GM13977 (cell line): ENCODE data around the gene EFHC1.

Source experiments
- DNase-seq: peaks from one replicate; pipeline ENCODE4 v3.0.0; 2012; ENCODE audit warnings: low spot score
- CTCF ChIP-seq: IDR thresholded peaks from 2 replicates; pipeline ENCODE4 v1.5.1; 2012; ENCODE audit warnings: mild to moderate bottlenecking, control low read depth; ENCODE audit not compliant: insufficient read depth; ENCODE audit errors: extremely low read depth, missing control alignments
- in situ Hi-C: fragments of 300-500 bp; cut with MboI; formaldehyde crosslinking; loops from one replicate; pipeline ENCODE4 v1.12.0; 2022; ENCODE audit warnings: low sequenced_read_pairs, low pct_unique_long_range_greater_than_20kb, mixed read lengths, inconsistent platforms; ENCODE audit not compliant: unreplicated experiment

EFHC1 gene

GRCh38 chr6:52535711-52536423, 115.7 kb downstream of the EFHC1 start:
- DNase-seq: no peak
- TF ChIP-seq CTCF: no peak
- in situ Hi-C loops: no loop called here

- TF ChIP-seq CTCF: no peak
- no peak for DNase-seq
- in situ Hi-C loops: no loop called here
Observed at GRCh38 chr6:52536424-52536916, 116.3 kb downstream of the EFHC1 start.

- no peak for TF ChIP-seq CTCF
- DNase-seq: peak; percentile 57
- in situ Hi-C loops: no loop called here
Observed at GRCh38 chr6:52537001-52537753, 117.0 kb downstream of the EFHC1 start.

GRCh38 chr6:52538252-52538900, 118.2 kb downstream of the EFHC1 start:
- TF ChIP-seq CTCF: no peak
- no peak for DNase-seq
- in situ Hi-C loops: no loop called here

- TF ChIP-seq CTCF: no peak
- in situ Hi-C loops: no loop called here
- DNase-seq: no peak
Observed at GRCh38 chr6:52538901-52539354, 118.8 kb downstream of the EFHC1 start.

- TF ChIP-seq CTCF: no peak
- in situ Hi-C loops: no loop called here
- DNase-seq: no peak
Observed at GRCh38 chr6:52539607-52540006, 119.5 kb downstream of the EFHC1 start.
